GM12878 (cell line): ENCODE measurements around the gene NTM.

Experiments used
- CHD1 ChIP-seq: IDR thresholded peaks from 2 replicates; pipeline ENCODE4 v1.6.1; 2012; ENCODE audit warnings: low read depth, low read length, improper control_type of control experiment
- ESRRA ChIP-seq: IDR thresholded peaks from 2 replicates; pipeline ENCODE4 v1.6.1; 2012; ENCODE audit warnings: mild to moderate bottlenecking, low read length, improper control_type of control experiment
- GABPA ChIP-seq: IDR thresholded peaks from 2 replicates; pipeline ENCODE4 v1.6.1; 2014; ENCODE audit warnings: antibody characterized with exemption, low read depth, mild to moderate bottlenecking, inconsistent platforms
- JUND ChIP-seq: IDR thresholded peaks from 2 replicates; pipeline ENCODE4 v1.6.1; 2012; ENCODE audit warnings: low read depth, mild to moderate bottlenecking, low read length, improper control_type of control experiment, moderate library complexity
- MYC ChIP-seq: IDR thresholded peaks from 2 replicates; pipeline ENCODE4 v1.6.1; 2011; ENCODE audit warnings: mild to moderate bottlenecking, low read length, moderate library complexity, inconsistent platforms; ENCODE audit not compliant: insufficient read depth, insufficient replicate concordance, insufficient read length, severe bottlenecking
- NFIC ChIP-seq: IDR thresholded peaks from 2 replicates; pipeline ENCODE4 v1.6.1; 2012; ENCODE audit warnings: low read depth, mild to moderate bottlenecking, inconsistent platforms, low read length, moderate library complexity
- POLR2A ChIP-seq: IDR thresholded peaks from 2 replicates; pipeline ENCODE4 v1.6.1; 2011; ENCODE audit warnings: low read depth, mild to moderate bottlenecking, low read length
- RCOR1 ChIP-seq: conservative IDR thresholded peaks from 2 replicates; pipeline ENCODE4 v1.6.1; 2012; ENCODE audit warnings: low read depth, low read length, improper control_type of control experiment
- USF2 ChIP-seq: IDR thresholded peaks from 2 replicates; pipeline ENCODE4 v1.6.1; 2011; ENCODE audit warnings: low read depth, low read length, improper control_type of control experiment, borderline replicate concordance
- ZBTB40 ChIP-seq: fragments of 450-650 bp; IDR thresholded peaks from 2 replicates; pipeline ENCODE4 v1.6.1; 2016; ENCODE audit warnings: mild to moderate bottlenecking, moderate library complexity, borderline replicate concordance
- TF ChIP-seq, protein P1 (sequence below): fragments of 450-650 bp; conservative IDR thresholded peaks from 2 replicates; pipeline ENCODE4 v1.6.1; 2017; ENCODE audit warnings: mild to moderate bottlenecking, moderate library complexity
- TF ChIP-seq, protein P2 (sequence below): IDR thresholded peaks from 2 replicates; pipeline ENCODE4 v1.6.1; 2012; ENCODE audit warnings: low read depth, low read length, improper control_type of control experiment

DNA sequence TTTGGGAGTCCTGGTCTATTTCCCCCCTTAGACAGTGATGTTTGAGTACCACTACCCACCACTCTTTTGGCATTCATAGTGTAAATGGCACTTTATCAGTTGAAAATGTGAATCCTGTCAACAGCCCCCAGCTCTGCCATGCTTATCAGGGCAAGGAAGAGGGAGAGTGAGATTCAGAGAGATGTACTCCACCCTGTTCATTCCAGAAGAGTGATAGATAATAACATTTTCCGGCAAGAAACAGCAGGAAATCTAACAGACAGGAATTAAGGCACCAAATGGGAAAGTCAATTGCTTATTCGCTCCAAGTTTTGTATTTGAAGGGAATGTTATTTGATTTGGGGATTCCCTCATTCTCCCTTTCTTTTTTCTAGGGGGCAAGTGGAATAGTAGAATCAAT is 681.9 kb downstream of the NTM start:
- no peak for TF ChIP-seq MYC
- no peak for TF ChIP-seq USF2
- no peak for TF ChIP-seq CHD1
- TF ChIP-seq ESRRA = no peak
- no peak for TF ChIP-seq JUND
- no peak for TF ChIP-seq POLR2A
- TF ChIP-seq ZBTB40 = no peak
- TF ChIP-seq GABPA = no peak
- TF ChIP-seq, protein P1, sequence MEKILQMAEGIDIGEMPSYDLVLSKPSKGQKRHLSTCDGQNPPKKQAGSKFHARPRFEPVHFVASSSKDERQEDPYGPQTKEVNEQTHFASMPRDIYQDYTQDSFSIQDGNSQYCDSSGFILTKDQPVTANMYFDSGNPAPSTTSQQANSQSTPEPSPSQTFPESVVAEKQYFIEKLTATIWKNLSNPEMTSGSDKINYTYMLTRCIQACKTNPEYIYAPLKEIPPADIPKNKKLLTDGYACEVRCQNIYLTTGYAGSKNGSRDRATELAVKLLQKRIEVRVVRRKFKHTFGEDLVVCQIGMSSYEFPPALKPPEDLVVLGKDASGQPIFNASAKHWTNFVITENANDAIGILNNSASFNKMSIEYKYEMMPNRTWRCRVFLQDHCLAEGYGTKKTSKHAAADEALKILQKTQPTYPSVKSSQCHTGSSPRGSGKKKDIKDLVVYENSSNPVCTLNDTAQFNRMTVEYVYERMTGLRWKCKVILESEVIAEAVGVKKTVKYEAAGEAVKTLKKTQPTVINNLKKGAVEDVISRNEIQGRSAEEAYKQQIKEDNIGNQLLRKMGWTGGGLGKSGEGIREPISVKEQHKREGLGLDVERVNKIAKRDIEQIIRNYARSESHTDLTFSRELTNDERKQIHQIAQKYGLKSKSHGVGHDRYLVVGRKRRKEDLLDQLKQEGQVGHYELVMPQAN = no peak
- TF ChIP-seq, protein P2, sequence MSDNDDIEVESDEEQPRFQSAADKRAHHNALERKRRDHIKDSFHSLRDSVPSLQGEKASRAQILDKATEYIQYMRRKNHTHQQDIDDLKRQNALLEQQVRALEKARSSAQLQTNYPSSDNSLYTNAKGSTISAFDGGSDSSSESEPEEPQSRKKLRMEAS = no peak
- no peak for TF ChIP-seq NFIC
- TF ChIP-seq RCOR1 = no peak
